ENCODE data around the gene MTUS2.
"Not testable (repeated sequence)": the region's sequence is repeated elsewhere in the genome, so short reads cannot be mapped to it uniquely, and the experiment has no call there.

MTUS2 gene

GRCh38 chr13:28976195-28976594 lies 156.1 kb downstream of the MTUS2 start:
- no peak for TF ChIP-seq CTCF (IDR thresholded peaks at IDR 0.05; ENCODE audit: low read depth, low read length)
- no peak for DNase-seq (ENCODE audit: extremely low read depth, low read depth)

GRCh38 chr13:28976636-28977035 lies 156.5 kb downstream of the MTUS2 start:
- TF ChIP-seq CTCF (IDR thresholded peaks at IDR 0.05; ENCODE audit: low read depth, low read length), result no peak
- DNase-seq (ENCODE audit: extremely low read depth, low read depth), result no peak

- no peak for DNase-seq (ENCODE audit: extremely low read depth, low read depth)
- TF ChIP-seq CTCF (IDR thresholded peaks at IDR 0.05; ENCODE audit: low read depth, low read length), result no peak
Observed at GRCh38 chr13:28978574-28978973, 158.4 kb downstream of the MTUS2 start.

- DNase-seq (ENCODE audit: extremely low read depth, low read depth), result no peak
- no peak for TF ChIP-seq CTCF (IDR thresholded peaks at IDR 0.05; ENCODE audit: low read depth, low read length)
Observed at GRCh38 chr13:28981530-28981929, 161.4 kb downstream of the MTUS2 start.

GRCh38 chr13:28983641-28984040 lies 163.5 kb downstream of the MTUS2 start:
- DNase-seq (ENCODE audit: extremely low read depth, low read depth), result no peak
- TF ChIP-seq CTCF (IDR thresholded peaks at IDR 0.05; ENCODE audit: low read depth, low read length), result no peak

GRCh38 chr13:28984326-28984725 lies 164.2 kb downstream of the MTUS2 start:
- TF ChIP-seq CTCF (IDR thresholded peaks at IDR 0.05; ENCODE audit: low read depth, low read length), result no peak
- DNase-seq (ENCODE audit: extremely low read depth, low read depth), result no peak

GRCh38 chr13:28984825-28985224 lies 164.7 kb downstream of the MTUS2 start:
- no peak for DNase-seq (ENCODE audit: extremely low read depth, low read depth)
- no peak for TF ChIP-seq CTCF (IDR thresholded peaks at IDR 0.05; ENCODE audit: low read depth, low read length)

GRCh38 chr13:28990378-28990777 lies 170.2 kb downstream of the MTUS2 start:
- DNase-seq (ENCODE audit: extremely low read depth, low read depth), result not testable (repeated sequence)

Measured in AG09319 (cell line).